ENCODE measurements around the gene ABCD2. TPM values are rescaled to one million over a fixed set of nuclear protein-coding genes. Genes with fewer than 3 reads are reported as not detected.

The ABCD2 gene
- total RNA-seq, 1 experiment from 2014 or later, result not detected

DNA sequence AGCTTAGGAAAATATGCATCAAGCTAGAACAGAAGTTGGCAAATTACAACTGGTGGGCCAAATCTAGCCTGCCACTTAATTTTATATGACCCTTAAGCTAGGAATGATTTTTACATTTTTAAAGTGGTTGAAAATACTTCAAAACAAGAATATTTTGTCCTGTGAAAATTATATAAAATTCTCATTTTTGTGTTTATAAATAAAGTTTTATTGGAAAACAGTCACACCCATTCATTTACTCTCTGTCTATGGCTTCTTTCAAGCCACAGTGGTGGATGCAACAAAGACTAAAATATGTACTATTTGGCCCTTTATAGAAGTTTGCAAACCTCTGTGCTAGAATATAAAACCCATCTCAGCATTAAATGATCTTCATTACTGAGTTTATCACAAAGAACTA is 2.1 kb upstream of the ABCD2 start:
- Histone ChIP-seq H3K27ac (no peak overlapping the region), H3K4me3 (no peak overlapping the region), H3K36me3 (no peaks in the 10 kb centered on the region), H3K4me1 (replicated peaks) (peaks cover 5% of the 10 kb centered on the region; the same call in 1 of the 2 replicates), H3K9me3 (replicated peaks) (no peaks in the 10 kb centered on the region), H3K27me3 (replicated peaks) (no peaks in the 10 kb centered on the region)
- no peak for DNase-seq (ENCODE audit: low read depth in 1 of 2, low spot score in 2 of 2)

DNA sequence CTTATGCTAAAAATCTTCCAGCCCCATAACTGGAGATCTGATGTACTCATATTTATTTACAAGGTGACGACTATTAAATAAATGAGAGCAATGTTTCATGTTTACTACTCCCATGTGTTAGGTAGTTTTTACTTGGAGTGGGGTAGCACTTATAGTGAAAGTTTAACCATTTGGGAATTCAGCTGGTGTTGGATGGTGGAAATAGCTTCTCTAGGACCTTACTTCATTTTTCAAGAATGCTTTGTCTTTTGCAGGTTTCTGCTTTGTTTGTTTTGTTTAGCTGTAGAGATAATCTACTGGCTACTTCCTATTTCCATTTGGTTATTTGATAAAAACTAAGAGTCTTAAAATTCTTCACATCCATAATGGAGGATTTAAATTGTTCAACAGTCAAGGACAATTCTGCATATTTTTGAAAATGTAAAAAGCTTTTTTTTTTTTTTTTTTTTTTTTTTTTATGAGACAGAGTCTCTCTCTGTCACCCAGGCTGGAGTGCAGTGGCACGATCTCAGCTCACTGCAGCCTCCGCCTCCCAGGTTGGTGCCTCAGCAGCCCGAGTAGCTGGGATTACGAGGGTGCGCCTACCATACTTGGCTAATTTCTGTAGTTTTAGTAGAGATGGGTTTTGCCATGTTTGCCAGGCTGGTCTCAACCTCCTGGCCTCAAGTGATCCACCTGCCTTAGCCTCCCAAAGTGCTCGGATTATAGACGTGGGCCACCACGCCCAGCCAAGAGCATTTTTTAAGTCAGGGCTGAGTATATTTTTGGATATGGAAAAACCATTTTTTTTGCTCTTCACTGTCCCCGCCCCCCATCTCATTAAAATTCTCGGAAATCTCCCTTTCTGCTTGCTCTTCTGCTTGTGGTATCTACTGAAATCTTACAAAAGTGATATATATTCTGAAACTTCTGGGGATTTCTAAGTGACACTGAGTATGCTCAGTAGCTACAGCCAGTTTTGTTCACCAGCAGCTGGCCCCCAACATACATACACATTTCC is 1.4 kb upstream of the ABCD2 start:
- H3K27me3 ChIP-seq (replicated peaks), result no peaks in the 10 kb centered on the region
- H3K27ac ChIP-seq, result no peak overlapping the region
- H3K36me3 ChIP-seq, result no peaks in the 10 kb centered on the region
- H3K9me3 ChIP-seq (replicated peaks), result no peaks in the 10 kb centered on the region
- H3K4me3 ChIP-seq, result peak overlapping the region; percentile 33
- DNase-seq (ENCODE audit: low read depth in 1 of 2, low spot score in 2 of 2), result peak in 1 of 2 experiments; percentile 2
- peaks cover 5% of the 10 kb centered on the region; the same call in 1 of the 2 replicates for H3K4me1 ChIP-seq (replicated peaks)

DNA sequence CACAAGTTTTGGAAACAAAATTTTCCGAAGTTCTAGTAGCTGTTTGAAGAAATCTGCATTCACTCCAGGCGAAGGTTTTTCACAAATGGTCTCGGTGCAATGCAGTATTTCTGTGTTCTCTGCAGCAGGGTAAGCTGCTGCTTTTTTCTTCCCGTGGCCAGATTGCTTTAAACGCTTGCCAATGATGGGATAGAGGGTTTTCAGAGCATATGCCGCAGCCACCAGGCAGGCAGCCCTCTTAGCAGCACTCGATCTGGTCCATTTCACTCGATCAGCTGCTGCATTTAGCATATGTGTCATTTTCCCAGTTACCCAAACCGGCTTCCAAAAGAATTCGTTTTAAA is 315 bp downstream of the ABCD2 start:
- Histone ChIP-seq H3K4me3 (peak overlapping the region; percentile 33), H3K4me1 (replicated peaks) (peaks cover 5% of the 10 kb centered on the region; the same call in 1 of the 2 replicates), H3K9me3 (replicated peaks) (no peaks in the 10 kb centered on the region), H3K27me3 (replicated peaks) (no peaks in the 10 kb centered on the region), H3K27ac (no peak overlapping the region), H3K36me3 (no peaks in the 10 kb centered on the region)
- DNase-seq (ENCODE audit: low read depth in 1 of 2, low spot score in 2 of 2), result no peak

GRCh38 chr12:39618701-39619100 is 902 bp downstream of the ABCD2 start:
- Histone ChIP-seq H3K27ac (no peak overlapping the region), H3K27me3 (replicated peaks) (no peaks in the 10 kb centered on the region)

GRCh38 chr12:39617887-39618286 is 1.7 kb downstream of the ABCD2 start:
- no peaks in the 10 kb centered on the region for H3K9me3 ChIP-seq (replicated peaks)
- H3K27me3 ChIP-seq (replicated peaks), result no peaks in the 10 kb centered on the region
- H3K36me3 ChIP-seq, result no peaks in the 10 kb centered on the region
- H3K4me3 ChIP-seq, result no peak overlapping the region
- peaks cover 5% of the 10 kb centered on the region; the same call in 1 of the 2 replicates for H3K4me1 ChIP-seq (replicated peaks)
- DNase-seq (ENCODE audit: low read depth in 1 of 2, low spot score in 2 of 2), result no peak
- no peak overlapping the region for H3K27ac ChIP-seq

More at GRCh38 chr12:39618701-39619100, 902 bp downstream of the ABCD2 start:
- Histone ChIP-seq H3K36me3 (no peaks in the 10 kb centered on the region), H3K4me1 (replicated peaks) (peaks cover 5% of the 10 kb centered on the region; the same call in 1 of the 2 replicates), H3K9me3 (replicated peaks) (no peaks in the 10 kb centered on the region), H3K4me3 (no peak overlapping the region)
- no peak for DNase-seq (ENCODE audit: low read depth in 1 of 2, low spot score in 2 of 2)

GRCh38 chr12:39616666-39617065 is 2.9 kb downstream of the ABCD2 start:
- H3K36me3 ChIP-seq, result no peaks in the 10 kb centered on the region
- H3K27ac ChIP-seq, result no peak overlapping the region
- no peaks in the 10 kb centered on the region for H3K9me3 ChIP-seq (replicated peaks)

GRCh38 chr12:39616251-39616650 is 3.4 kb downstream of the ABCD2 start:
- Histone ChIP-seq H3K36me3 (no peaks in the 10 kb centered on the region), H3K4me3 (no peak overlapping the region), H3K4me1 (replicated peaks) (peaks cover 5% of the 10 kb centered on the region; the same call in 1 of the 2 replicates), H3K9me3 (replicated peaks) (no peaks in the 10 kb centered on the region), H3K27ac (no peak overlapping the region), H3K27me3 (replicated peaks) (no peaks in the 10 kb centered on the region)
- DNase-seq (ENCODE audit: low read depth in 1 of 2, low spot score in 2 of 2), result no peak

More at GRCh38 chr12:39616666-39617065, 2.9 kb downstream of the ABCD2 start:
- H3K27me3 ChIP-seq (replicated peaks), result no peaks in the 10 kb centered on the region
- no peak for DNase-seq (ENCODE audit: low read depth in 1 of 2, low spot score in 2 of 2)
- peaks cover 5% of the 10 kb centered on the region; the same call in 1 of the 2 replicates for H3K4me1 ChIP-seq (replicated peaks)
- H3K4me3 ChIP-seq, result no peak overlapping the region

DNA sequence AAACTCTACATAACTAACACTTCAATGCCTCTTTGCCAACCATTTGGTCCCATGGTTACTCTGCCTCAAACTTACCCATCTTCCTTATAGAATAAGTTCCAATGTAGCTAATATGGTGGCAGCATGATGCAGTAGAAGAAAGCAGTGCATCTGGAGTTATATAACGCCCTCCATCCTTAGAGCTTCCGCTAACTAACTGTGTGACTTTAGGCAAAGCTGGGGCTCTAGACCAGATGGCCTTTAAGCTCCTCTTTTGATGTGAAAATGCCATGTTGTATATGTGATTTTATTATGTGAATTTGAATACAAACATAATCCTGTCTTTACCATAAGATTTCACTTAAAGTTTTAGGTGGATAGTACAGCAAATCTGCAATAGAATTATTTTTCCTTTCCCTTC is 6.1 kb downstream of the ABCD2 start:
- no peaks in the 10 kb centered on the region for H3K9me3 ChIP-seq (replicated peaks)
- H3K36me3 ChIP-seq, result no peaks in the 10 kb centered on the region
- H3K27me3 ChIP-seq (replicated peaks), result no peaks in the 10 kb centered on the region
- no peak for DNase-seq (ENCODE audit: low read depth in 1 of 2, low spot score in 2 of 2)
- H3K4me3 ChIP-seq, result no peak overlapping the region
- no peaks in the 10 kb centered on the region for H3K4me1 ChIP-seq (replicated peaks)
- no peak overlapping the region for H3K27ac ChIP-seq

- no peaks in the 10 kb centered on the region for H3K4me1 ChIP-seq (replicated peaks)
- H3K36me3 ChIP-seq, result no peaks in the 10 kb centered on the region
- H3K4me3 ChIP-seq, result no peak overlapping the region
- H3K27ac ChIP-seq, result no peak overlapping the region
- no peaks in the 10 kb centered on the region for H3K27me3 ChIP-seq (replicated peaks)
- DNase-seq (ENCODE audit: low read depth in 1 of 2, low spot score in 2 of 2), result no peak
- H3K9me3 ChIP-seq (replicated peaks), result no peaks in the 10 kb centered on the region
Measured at GRCh38 chr12:39612250-39612649, 7.4 kb downstream of the ABCD2 start.

DNA sequence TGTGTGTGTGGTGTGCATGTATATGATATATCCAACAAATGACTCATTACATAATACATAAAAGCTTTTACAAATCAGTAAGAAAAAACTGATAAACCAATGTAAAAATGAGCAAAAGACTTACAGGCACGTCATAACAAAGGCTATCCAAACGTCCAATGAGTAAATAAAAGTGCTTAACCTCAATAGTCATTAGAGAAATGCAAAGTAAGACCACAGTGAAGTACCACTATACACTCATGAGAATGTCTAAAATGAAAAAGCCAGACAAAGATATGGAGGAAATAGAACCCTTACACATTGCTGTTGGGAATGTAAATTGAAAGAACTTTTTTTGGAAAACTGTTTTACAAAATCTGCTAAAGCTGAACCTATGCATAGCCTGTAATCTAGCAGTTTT is 7.8 kb downstream of the ABCD2 start:
- H3K4me1 ChIP-seq (replicated peaks), result no peaks in the 10 kb centered on the region
- no peaks in the 10 kb centered on the region for H3K9me3 ChIP-seq (replicated peaks)
- no peaks in the 10 kb centered on the region for H3K36me3 ChIP-seq
- H3K4me3 ChIP-seq, result no peak overlapping the region
- H3K27me3 ChIP-seq (replicated peaks), result no peaks in the 10 kb centered on the region
- DNase-seq (ENCODE audit: low read depth in 1 of 2, low spot score in 2 of 2), result no peak
- no peak overlapping the region for H3K27ac ChIP-seq

DNA sequence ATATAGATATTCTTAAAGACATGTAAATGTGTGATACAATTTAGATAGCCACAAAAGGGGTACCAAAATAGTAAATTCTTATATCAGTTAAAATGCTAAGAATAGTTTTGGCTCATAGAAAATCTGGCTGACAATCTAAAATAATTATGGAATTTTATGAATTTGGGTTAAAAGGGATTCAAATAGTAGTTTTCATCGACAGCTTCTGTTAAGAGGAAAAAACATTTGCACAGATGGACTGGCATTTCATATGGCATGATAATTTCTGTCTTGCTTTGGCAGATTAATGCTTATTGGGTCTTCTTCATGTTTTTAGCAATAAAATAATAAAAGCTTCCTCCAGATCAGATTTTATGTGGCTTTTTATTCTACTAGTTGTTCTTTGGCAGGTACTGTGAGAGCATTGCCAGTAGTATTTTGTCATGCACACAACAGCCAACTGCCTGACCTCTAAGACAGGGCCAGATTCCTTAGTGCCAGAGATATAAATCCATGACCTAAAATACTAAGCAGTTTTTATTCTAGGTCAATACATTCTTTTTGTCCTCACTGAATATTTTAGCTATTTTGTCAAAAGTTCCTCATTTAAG is 9.1 kb downstream of the ABCD2 start:
- H3K27me3 ChIP-seq (replicated peaks), result no peaks in the 10 kb centered on the region
- H3K4me3 ChIP-seq, result no peak overlapping the region
- H3K9me3 ChIP-seq (replicated peaks), result no peaks in the 10 kb centered on the region
- no peaks in the 10 kb centered on the region for H3K36me3 ChIP-seq
- H3K27ac ChIP-seq, result no peak overlapping the region
- no peak for DNase-seq (ENCODE audit: low read depth in 1 of 2, low spot score in 2 of 2)
- H3K4me1 ChIP-seq (replicated peaks), result 0 out of 2 replicates have a peak, but pooled peaks cover 3% of the 10 kb centered on the region

DNA sequence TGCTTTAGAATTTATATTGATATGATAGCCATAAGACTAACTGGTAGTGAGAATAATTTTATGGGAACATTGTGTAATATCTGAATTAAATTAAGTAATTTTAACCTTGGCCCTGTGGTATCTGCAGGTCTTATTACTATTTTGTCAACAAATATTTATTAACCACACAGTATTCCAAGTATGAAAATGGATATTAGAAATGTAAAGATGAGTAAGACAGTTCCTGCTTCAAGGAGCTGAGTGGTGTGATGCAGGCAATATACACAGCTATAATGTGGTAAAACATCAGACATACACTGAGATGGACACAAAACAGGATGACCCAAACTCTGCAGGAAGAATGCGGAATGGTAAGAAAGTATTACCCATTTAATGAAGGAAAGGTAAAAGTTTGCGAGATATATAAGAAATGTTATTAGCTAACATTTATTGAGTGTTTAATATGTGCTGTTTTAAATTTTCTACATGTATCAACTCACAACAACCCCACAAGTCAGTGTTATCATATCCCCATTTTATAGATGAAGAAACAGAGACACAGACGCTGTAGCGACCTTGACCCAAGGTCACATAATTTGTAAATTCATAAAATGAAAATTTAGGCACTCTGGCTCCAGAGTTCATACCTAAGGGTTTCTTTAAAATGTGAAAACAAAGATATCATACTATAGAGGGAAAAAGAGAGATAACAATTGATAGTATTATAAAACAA is 12.7 kb downstream of the ABCD2 start:
- H3K36me3 ChIP-seq, result no peaks in the 10 kb centered on the region
- H3K4me3 ChIP-seq, result no peak overlapping the region
- no peaks in the 10 kb centered on the region for H3K9me3 ChIP-seq (replicated peaks)
- H3K27me3 ChIP-seq (replicated peaks), result no peaks in the 10 kb centered on the region
- no peak for DNase-seq (ENCODE audit: low read depth in 1 of 2, low spot score in 2 of 2)
- H3K4me1 ChIP-seq (replicated peaks), result 0 out of 2 replicates have a peak, but pooled peaks cover 3% of the 10 kb centered on the region
- no peak overlapping the region for H3K27ac ChIP-seq

DNA sequence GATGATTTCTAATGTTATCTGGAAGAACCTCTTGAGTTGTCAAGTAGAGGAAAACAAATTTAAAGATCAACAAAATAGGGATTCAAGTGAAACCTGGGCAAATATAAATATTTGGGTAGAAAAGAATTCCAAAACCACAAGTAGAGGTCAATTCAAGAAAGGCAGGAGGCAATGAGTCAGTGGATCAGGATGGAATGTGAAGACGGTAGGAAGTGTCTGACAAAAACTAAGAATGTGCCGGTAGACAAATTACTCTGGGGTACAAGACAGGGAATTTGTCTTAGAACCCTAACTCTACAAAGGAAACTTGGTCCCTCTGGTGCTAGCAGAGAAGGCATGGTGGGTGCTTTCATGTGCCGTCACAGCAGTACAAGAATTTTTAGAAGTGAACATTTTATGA is 13.6 kb downstream of the ABCD2 start:
- no peak overlapping the region for H3K4me3 ChIP-seq
- no peak overlapping the region for H3K27ac ChIP-seq
- H3K9me3 ChIP-seq (replicated peaks), result no peaks in the 10 kb centered on the region
- 0 out of 2 replicates have a peak, but pooled peaks cover 3% of the 10 kb centered on the region for H3K4me1 ChIP-seq (replicated peaks)
- H3K27me3 ChIP-seq (replicated peaks), result no peaks in the 10 kb centered on the region
- DNase-seq (ENCODE audit: low read depth in 1 of 2, low spot score in 2 of 2), result peak in 1 of 2 experiments; percentile 29
- H3K36me3 ChIP-seq, result no peaks in the 10 kb centered on the region

All from SJSA1 (cell line).